CD1c-positive myeloid dendritic cell (primary cell): ENCODE data around the gene ADGRE2.
"Not testable (repeated sequence)": the region's sequence is repeated elsewhere in the genome, so short reads cannot be mapped to it uniquely, and the experiment has no call there.

ENCODE experiments used
- DNase-seq: peaks from one replicate; pipeline ENCODE4 v3.0.0-alpha.2; 2016; ENCODE audit errors: extremely low spot score

Gene ADGRE2

DNA sequence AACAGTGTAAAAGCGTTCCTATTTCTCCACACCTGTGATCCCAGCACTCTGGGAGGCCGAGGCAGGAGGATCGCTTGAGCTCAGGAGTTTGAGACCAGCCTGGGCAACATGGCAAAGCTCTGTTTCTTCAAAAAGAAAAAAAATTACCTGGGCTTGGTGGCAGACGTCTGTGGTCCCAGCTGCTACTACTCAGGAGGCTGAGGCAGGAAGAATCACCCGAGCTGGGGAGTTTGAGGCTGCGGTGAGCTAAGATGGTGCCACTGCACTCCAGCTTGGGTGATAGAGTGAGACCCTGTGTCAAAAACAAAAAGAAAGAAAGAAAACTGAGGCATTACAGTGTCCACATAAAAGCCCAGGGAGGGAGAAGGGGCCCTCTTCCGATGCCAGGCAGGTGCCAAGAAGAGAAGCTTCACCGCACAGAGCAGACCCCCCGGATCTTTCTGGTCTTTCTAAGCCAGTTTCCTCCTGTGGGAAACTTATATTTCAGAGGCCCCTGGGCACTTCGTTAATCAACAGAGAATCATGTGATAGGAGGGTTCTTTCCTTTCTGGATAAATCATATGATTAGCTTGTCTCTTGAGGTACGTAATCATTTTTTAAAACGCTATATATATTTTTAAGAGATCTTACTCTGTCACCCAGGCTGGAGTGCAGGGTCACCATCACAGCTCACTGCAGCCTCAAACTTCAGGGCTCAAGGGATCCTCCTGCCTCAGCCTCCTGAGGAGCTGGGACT lies at the start of gene ADGRE2:
ADGRE2 (minus strand) TSS at position 451 of the 736 bp plus-strand sequence. CDS start 1,804 bp downstream, outside the sequence.
- DNase-seq: not testable (repeated sequence)

DNA sequence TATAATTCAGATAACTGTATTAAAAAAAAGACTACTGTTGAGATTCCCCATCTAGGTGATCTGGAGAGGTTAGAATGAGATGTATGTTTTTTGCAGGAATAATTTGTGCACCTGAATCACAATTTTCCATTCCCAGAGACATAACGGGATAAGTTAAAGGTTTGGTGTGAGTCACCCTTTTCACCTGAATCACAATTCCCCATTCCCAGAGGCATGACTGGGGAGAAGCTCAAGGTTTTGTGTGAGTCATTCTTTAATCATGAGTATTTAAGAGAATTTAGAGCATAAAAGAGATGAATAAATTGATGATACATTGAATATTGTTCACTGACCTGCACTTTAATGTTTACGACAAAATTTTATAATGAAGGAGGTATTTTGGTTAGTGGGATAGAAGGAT lies 47.6 kb upstream of the ADGRE2 start:
- no peak for DNase-seq

DNA sequence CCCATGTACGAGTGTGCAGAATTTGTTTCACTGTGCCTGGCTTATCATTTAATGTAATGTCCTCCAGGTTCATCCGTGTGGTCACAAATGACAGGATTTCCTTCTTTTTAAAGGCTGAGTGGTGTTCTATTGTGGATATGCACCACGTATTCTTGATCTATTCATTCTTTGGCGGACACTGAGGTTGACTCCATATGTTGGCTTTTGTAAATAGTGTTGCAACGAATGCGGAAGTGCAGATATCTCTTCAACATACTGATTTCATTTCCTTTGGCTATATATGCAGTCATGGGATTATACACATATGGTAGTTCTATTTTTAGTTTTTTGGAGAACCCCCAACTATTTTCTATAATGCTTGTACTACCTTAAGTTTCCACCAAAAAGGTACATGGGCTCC lies 43.6 kb upstream of the ADGRE2 start:
- peak; percentile 34 for DNase-seq

DNA sequence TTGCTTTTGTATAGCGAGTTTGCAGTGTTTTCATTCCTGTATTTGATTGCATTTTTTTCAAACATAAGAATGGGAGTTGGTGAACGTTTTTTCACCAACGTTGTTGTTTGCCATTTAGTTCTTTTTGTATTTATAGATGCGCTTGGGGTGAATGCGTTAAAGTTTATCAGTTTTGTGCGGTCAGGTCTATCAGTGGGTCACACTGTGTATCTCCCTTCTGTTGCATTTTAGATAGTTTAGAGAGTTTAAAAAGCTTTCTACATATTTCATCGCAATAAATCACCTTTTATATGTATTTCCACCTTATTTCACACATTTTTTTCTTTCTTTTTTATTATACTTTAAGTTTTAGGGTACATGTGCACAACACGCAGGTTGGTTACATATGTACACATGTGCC lies 40.2 kb upstream of the ADGRE2 start:
- no peak for DNase-seq

DNA sequence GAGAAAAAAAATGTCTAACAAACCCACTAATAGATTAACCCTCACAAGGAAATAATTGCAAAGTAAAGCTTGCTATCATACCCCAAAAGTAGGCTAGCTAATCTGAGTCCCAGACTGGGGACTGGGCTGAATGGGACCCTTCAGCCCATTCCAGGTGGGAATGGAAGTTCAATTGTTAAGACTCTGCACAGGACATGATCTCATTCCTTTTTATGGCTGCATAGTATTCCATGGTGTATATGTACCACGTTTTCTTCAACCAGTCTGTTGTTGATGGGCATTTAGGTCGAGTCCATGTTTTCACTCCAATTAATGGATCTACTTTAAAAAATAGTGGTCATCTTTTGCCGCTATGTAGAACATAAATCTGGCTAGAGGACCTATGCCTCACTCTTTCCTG lies 38.7 kb upstream of the ADGRE2 start:
- DNase-seq: no peak

DNA sequence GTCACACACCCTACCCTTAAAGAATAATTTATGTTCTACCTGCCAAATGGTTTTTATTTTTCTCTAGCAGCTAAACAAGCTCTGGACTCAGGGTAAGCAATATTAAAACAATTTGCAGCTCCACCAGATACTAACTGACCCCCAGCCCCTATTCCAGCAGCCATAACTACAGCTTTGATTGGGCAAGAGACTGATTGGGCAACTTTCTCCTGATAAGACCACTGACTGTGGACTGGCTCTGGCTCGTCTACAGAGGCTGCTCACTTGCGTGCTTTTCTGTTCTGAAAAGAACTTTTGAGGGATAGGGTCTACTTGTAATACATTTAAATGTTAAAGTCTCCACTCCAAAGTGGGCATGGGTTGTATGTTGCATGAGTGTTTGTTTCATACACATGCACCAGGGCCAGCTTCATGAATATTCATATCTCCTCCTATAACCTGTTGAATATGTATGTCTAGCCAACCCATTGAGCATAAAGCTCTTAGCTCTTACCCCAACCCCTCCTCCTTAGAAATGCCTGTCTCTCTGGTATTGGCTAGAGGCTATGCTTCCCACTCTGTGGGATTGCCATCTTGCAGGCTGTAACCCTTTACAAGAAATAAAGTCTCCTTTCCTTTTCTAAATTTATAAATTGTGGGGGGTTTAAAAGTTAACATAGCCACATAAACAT lies 36.8 kb upstream of the ADGRE2 start:
- no peak for DNase-seq

DNA sequence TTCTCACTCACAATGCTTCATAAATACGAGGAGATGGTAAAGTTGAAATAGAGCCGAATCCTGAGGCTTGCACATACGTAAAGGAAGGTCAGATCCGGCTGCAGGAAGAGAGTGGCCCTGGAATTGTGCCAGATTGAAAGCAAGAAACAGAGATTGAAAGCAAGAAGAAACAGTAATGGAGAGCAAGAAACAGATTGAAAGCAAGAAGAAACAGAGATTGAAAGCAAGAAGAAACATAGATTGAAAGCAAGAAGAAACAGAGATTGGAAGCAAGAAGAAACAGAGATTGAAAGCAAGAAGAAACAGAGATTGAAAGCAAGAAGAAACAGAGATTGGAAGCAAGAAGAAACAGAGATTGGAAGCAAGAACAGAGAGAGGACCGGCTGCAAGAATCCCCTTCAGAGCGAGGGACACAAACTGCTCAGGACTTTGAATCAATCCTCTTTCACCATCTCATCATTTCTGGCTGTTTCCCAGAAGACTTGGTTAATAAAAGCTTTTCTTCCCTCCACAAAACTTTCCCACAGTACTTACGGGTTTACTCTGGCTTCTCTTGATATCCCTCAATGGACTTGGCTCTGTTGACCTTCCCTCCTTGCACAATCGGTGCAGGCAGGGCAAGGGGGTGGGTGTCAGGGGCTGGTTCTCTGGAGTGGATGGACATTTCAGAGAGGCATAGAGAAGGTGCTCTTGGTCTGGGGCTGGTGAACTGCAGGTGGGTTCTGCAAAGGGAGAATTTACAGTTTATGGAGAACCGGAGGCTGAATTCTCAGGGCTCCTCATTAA lies 31.1 kb upstream of the ADGRE2 start:
- DNase-seq: no peak

DNA sequence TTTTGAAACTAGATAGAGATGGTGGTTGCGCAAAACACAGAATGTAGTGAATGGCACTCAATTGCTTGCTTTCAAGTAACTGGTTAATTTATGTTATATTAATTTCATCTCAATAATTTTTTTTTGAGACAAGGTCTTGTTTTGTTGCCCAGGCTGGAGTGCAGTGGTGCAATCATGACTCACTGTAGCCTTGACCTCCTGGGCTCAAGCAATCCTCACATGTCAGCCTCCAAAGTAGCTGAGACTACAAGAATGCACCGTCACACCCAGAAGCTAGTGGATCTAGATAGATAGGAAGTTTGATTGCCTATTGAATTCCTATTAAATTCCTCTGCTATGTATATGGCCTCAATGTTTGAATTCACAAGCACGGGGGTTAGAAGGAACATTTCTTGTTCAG lies 26.4 kb upstream of the ADGRE2 start:
- no peak for DNase-seq

DNA sequence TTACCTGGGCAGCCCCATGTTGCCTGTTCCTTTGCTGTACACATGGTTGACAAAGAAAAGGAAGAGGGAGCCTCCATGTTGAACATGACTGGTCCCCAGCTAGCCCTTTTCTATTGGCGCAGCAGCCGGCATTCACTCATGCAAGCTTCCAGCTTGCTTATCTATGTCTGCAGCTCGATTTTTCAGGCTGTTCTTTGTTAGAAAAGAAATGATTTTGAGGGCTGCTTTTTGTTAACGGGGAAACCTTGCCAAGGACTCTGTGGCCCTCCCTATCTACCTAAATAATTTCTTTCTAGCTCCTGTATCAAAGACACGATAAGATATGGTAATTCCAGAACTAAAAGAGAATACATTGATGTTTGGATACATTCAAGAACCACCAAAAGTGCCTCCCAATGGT lies 20.4 kb upstream of the ADGRE2 start:
- no peak for DNase-seq

DNA sequence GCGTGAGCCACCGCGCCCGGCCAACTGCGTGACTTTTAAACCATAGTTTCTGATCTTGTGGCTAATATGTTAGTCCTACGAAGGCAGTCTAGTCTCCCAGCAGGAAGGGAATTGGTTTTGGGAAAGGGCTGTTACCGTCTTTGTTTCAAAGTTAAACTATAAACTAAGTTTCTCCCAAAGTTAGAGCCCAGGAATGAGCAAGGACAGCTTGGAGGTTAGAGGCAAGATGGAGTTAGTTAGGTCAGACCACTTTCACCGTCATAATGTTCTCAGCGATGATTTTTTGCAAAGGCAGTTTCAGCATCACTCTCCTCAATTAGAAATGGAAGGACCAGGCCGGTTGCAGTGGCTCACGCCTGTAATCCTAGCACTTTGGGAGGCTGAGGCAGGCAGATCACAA lies 17.7 kb upstream of the ADGRE2 start:
- no peak for DNase-seq

DNA sequence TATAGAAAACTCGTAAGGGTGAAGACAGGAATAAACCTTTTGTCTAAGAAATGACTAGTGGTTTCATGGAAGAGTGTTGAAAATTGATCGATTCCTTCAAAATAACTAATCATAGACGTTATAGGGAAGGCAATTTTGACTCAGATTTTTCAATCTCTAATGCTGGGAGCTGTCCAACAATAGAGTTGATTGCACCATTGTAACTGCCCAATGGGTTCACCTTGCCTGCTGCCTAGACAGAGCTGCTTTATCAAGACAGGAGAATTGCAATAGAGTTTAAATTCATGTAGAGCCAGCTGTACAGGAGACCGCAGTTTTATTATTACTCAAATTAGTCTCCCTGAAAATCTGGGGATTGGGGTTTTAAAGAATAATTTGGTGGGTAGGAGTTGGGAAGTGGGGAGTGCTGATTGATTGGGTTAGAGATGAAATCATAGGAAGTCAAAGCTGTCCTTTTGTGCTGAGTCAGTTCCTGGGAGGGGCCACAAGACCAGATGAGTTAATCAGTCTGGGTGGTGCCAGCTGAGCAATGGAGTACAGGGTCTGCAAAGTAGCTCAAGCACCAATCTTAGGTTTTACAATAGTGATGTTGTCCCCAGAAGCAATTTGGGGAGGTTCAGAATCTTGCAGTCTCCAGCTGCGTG lies 16.8 kb upstream of the ADGRE2 start:
- no peak for DNase-seq

DNA sequence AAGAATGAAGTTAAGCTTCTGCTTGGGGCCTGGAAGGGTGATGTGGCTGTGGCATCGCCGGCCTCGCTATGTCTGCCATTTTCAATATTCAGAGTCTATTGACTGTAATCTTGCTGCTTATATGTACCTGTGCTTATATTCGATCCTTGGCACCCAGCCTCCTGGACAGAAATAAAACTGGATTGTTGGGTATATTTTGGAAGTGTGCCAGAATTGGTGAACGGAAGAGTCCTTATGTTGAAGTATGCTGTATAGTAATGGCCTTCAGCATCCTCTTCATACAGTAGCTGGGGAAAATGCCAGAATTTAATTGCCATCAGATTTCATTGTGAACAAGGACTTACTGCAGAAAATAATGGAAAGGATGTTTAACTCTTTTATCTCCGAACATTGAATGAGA lies 13.9 kb upstream of the ADGRE2 start:
- not testable (repeated sequence) for DNase-seq

DNA sequence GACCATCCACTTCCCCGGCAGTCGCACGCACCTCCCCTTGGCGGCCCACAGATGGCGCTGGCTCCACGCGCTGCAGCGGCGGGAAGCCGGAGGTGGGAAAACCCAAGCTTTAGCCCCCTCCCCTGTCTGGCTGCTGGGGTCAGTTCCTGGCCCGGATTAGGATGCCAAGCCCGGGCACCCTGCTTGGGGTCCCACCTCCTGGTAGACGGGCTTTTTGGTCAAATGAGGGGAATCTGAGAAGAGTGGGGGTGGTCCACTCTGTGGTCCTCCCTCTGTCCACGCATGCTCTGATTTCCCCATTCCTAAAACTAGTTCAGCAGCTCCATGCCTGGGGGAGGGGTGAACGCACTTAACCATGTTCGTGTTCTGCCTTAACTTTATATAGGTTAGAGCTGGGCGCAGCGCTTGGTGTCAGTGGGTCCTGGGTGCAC lies 8.1 kb upstream of the ADGRE2 start:
- DNase-seq: peak; percentile 44

DNA sequence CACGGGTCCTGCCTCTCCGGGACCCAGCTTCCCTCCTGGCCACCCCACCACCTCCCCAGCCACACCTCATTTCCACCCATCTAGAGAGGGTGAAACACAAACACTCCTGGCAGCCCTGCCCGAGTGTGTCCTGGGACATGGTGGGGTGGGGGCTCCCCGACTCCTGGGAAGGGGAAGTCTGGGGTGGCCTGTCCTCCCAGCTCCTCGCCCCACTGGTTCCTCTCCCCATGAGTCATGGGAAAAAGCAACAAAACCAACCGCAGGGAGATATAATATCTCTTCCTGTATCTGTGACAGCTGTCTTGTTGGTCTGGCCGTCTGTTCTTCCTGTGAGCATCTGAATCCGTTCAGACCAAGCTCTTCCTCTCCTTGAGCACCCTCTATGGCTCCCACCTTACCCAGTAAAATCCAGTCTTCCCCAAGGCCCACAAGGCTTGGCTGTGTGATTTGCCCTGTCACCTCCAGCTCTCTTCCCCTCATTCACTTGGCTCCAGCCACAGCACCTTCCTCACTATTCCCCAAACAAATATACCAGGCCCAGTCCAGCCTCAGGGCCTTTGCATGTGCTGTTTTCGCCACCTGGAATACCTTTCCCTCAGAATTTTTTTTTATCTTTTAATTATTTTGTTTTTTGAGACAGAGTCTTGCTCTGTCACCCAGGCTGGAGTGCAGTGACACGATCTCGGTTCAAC lies 6.9 kb upstream of the ADGRE2 start:
- peak; percentile 94 for DNase-seq

DNA sequence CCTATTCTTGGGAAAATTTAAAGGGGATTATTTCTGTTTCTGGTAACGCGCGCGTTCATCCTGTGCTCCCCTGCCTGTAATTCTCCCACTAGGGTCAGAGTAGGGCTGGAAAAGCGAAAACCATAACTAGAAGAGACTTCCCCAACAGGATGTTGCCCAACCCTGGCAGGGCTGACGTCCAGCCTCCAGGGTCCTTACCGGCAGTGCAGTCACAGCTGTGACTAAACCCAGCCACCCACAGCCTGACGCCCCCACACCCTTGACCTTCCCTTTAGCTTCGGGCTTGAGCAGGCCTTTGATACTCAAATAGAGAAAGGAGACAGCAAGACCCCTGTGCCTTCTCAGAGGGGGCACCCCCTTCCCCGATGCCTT lies 6.4 kb upstream of the ADGRE2 start:
- peak; percentile 96 for DNase-seq

DNA sequence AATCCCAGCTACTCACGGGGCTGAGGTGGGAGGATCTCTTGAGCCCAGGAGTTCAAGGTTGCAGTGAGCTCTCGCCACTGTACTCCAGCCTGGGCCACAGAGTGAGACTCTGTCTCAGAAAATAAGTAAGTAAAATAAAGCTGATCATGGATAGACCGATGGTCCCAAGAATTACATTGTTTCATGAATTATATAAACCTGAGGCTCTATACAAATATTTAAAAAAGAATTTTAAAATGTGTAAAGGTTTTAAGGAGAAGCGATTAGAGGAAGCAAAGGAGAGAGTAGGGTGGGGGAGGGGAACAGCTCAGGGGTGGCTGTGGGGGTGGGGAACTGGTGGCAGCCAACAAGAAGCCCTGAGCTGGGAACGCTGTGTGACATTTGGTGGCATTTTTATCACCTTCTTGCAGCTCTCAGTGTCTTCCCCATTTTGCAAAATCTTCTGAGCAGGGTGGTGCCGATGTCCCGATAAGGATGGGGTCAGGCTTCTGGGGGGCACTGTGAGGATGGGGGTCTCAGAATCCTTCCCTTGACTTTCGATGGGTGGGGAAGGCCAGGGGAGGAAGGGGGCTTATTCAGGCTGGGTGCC lies 5.1 kb upstream of the ADGRE2 start:
- DNase-seq: peak; percentile 51

DNA sequence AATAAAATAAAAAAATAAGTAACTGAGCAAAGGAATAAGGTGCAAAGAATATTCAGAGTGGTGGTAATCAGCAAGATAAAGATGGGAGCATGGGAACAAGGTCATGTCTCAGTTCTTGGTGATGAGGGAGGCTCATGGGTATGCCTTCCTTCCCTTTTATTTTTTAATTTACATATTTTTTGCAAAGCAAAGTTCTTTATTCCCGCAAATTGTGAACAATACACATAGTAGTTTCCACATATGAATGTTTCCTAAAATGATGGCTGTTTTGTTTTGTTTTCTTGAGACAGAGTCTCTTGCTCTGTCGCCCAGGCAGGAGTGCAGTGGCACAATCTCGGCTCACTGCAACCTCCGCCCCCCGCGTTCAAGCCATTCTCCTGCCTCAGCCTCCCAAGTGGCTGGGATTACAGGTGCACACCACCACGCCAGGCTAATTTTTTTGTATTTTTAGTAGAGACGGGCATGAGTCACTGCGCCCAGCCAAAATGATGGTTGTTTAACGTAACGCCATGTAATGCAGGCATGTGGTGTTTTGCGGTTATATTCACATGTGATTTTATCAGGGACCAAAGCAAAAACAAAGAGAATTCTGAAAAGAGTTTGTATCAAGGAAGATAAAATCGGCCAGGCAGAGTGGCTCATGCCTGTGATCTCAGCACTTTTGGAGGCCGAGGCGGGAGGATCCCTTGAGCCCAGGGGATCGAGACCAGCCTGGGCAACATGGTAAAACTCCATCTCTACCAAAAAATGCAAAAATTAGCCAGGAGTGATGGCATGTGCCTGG lies 4.5 kb upstream of the ADGRE2 start:
- peak; percentile 28 for DNase-seq

DNA sequence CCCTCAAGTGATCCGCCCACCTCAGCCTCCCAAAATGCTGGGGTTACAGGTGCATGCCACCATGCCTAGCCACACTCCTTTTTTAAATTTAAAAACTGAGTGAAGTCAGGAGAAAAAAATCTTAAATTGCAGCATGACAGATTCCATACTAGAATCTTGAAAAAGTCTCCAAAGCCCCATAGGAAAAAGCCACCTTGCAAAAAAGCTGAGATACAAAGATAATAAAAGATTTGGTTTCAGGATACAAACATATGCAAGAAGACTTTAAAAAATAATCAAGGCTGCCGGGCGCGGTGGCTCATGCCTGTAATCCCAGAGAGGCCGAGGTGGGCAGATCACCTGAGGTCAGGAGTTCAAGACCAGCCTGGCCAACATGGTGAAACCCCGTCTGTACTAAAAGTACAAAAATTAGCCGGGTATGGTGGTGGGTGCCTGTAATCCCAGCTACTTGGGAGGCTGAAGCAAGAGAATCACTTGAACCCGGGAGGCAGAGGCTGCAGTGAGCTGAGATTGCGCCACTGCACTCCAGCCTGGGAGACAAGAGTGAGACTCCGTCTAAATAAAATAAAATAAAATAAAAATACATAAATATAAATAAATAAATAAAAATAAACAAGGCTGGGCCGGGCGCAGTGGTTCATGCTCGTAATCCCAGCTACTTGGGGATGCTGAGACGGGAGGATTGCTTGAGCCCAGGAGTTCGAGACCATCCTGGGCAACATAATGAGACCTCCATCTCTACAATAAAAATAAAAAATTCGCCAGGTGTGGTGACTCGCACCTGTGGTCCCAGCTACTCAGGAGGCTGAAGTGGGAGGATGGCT lies 3.6 kb upstream of the ADGRE2 start:
- not testable (repeated sequence) for DNase-seq

DNA sequence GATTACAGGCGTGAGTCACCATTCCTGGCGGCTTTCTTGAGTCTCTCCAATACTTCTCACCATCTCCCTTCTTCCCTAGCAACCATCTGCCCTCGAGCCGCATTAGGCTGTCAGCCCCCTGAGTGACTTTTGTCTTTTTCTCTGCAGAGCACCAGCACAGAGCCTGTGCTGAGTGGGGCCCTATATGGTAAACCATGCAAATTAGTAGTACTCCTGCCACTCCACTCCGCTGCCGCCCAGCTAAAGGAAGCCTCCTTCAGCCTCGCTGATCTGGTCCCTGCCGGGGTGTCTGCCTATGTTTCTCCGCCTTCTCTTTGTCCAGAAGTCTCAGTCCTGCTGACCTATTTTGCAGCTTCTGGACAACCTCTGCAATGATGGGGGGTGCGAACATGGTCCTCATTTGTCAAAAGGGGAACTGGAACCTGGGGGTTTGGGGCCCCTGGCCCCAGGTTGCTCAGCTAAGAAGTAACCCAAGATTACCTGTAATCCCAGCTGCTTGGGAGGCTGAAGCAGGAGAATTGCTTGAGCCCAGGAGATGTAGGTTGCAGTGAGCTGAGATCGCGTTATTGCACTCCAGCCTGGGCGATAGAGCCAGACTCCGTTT lies 2.4 kb upstream of the ADGRE2 start:
- DNase-seq: peak; percentile 17
